ENCODE data around the gene NOL6.

GRCh38 chr9:33437898-33438297 is 35.8 kb downstream of the NOL6 start:
- TF ChIP-seq RCOR1 (IDR thresholded peaks at IDR 0.05; ENCODE audit: borderline replicate concordance in 1 of 2, low read depth in 2 of 2, low read length in 2 of 2) (no peak), ATF1 (CRISPR knock-in tag; IDR thresholded peaks at IDR 0.05) (no peak), ATF1 (tag; IDR thresholded peaks at IDR 0.05) (no peak), MED1 (CRISPR knock-in tag; IDR thresholded peaks at IDR 0.05; ENCODE audit: borderline replicate concordance) (no peak), CEBPB (tag; IDR thresholded peaks at IDR 0.05) (no peak), STAG1 (CRISPR knock-in tag; IDR thresholded peaks at IDR 0.05; ENCODE audit: borderline replicate concordance) (no peak), PRDM10 (IDR thresholded peaks at IDR 0.05; ENCODE audit: partially characterized antibody) (no peak), CHAMP1 (IDR thresholded peaks at IDR 0.05) (no peak), ATF3 (IDR thresholded peaks at IDR 0.05) (no peak), ATF3 (CRISPR knock-in tag; conservative IDR thresholded peaks at IDR 0.05) (no peak), PREB (CRISPR knock-in tag; IDR thresholded peaks at IDR 0.05) (no peak)
